C4-2B (cell line): ENCODE results near the gene CEP250.

Experiments
- H3K27ac ChIP-seq: fragments of 450-650 bp; 2 replicates; pipeline ENCODE4 v1.5.1; 2017
- ZFX ChIP-seq: fragments of 450-650 bp; IDR thresholded peaks from 2 replicates; pipeline ENCODE4 v1.6.1; 2017
- TF ChIP-seq, protein P1 (sequence below): fragments of 450-650 bp; conservative IDR thresholded peaks from 2 replicates; pipeline ENCODE4 v1.5.1; 2017; ENCODE audit warnings: mild to moderate bottlenecking

CEP250 gene

DNA sequence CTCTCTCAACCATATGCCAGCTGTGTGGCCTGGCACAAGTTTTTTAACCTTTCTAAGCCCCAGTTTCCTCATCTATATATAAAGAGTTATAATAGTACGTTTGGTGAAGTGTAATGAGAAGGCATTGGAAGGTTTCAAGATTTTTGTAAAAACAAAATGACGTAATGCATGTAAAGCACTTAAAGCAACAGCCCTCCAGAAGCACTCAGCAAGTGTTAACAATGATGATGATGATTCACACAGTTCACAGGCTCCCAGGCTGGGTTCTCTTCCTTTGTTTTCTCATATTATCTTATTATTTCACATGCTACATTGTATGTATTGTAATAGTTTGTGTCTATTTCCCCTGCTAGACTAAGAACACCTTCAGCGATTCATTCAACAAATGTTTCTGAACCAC, 6.2 kb downstream of the CEP250 start:
- H3K27ac ChIP-seq = no peak overlapping the region
- TF ChIP-seq ZFX = no peak
- TF ChIP-seq, protein P1, sequence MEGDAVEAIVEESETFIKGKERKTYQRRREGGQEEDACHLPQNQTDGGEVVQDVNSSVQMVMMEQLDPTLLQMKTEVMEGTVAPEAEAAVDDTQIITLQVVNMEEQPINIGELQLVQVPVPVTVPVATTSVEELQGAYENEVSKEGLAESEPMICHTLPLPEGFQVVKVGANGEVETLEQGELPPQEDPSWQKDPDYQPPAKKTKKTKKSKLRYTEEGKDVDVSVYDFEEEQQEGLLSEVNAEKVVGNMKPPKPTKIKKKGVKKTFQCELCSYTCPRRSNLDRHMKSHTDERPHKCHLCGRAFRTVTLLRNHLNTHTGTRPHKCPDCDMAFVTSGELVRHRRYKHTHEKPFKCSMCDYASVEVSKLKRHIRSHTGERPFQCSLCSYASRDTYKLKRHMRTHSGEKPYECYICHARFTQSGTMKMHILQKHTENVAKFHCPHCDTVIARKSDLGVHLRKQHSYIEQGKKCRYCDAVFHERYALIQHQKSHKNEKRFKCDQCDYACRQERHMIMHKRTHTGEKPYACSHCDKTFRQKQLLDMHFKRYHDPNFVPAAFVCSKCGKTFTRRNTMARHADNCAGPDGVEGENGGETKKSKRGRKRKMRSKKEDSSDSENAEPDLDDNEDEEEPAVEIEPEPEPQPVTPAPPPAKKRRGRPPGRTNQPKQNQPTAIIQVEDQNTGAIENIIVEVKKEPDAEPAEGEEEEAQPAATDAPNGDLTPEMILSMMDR = no peak

DNA sequence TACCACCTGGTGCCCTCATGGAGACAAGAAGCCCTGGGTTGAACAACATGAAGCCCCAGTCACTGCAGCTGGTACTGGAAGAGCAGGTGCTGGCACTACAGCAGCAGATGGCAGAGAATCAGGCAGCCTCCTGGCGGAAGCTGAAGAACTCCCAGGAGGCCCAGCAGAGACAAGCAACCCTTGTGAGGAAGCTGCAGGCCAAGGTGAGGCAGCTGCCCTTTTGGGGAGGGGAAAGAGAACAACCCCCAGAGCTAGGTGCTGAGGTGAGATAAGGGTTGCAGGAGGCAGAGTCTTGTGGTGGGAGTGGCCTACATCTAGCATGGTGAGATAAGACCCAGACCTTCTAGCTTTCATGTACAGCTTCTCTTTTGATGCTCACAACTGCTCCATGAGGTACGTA, 7.0 kb downstream of the CEP250 start:
- TF ChIP-seq, protein P1 = no peak
- no peak for TF ChIP-seq ZFX
- no peak overlapping the region for H3K27ac ChIP-seq

DNA sequence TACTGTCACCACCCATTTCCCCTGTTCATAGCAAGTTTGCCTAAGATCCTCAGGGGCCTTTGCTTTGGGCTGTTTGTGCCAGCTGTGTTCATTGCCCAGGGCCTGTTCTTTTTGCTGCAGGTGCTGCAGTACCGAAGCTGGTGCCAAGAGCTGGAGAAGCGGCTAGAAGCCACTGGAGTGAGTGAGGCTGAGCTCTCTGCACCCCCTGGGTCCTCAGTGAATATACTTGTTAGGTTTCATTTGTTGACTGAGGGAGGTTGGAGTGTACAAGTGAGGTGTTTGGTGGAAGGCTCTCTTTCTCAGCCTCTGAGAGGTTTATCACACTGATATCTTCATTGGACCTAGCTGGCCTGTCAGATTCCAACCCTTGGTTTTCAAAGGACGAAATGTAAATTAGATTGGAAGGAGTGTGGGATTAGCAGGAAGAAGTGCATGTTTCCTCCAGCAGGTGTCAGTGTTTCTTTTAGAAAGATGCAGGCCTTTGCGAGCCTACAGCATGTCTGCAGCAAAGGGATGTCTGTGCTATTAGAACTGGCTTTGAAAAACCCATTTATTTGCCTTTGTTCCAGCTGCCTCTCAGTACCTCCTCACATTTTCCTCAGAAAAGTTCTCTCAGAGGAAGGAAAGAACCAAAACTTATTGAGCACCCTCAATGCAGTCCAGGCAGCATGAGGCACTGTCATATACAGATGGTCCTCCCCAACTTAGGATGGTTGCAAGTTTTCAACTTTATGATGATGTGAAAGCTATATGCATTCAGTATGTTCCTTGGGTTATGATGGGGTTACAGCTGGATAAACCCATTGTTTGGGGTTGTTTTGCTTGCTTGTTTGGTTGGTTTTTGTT, 8.3 kb downstream of the CEP250 start:
- no peak overlapping the region for H3K27ac ChIP-seq
- TF ChIP-seq ZFX = no peak
- TF ChIP-seq, protein P1 = peak; percentile 90

DNA sequence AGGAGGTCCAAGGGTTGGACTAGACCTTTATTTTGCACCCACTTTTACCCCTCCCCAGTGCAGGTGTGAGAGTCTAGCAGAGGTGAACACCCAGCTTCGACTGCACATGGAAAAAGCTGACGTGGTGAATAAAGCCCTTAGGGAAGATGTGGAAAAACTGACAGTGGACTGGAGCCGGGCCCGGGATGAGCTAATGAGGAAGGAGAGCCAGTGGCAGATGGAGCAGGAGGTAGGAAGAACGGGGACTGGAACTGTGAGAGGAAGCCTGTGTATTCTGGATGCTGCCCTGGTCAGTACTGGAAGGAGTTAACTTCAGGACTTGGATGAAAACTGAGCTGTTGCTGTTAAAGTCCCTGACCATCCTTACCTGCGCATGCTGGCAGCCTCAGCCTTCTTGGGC, 10.6 kb downstream of the CEP250 start:
- H3K27ac ChIP-seq = no peak overlapping the region
- no peak for TF ChIP-seq ZFX
- TF ChIP-seq, protein P1 = no peak

DNA sequence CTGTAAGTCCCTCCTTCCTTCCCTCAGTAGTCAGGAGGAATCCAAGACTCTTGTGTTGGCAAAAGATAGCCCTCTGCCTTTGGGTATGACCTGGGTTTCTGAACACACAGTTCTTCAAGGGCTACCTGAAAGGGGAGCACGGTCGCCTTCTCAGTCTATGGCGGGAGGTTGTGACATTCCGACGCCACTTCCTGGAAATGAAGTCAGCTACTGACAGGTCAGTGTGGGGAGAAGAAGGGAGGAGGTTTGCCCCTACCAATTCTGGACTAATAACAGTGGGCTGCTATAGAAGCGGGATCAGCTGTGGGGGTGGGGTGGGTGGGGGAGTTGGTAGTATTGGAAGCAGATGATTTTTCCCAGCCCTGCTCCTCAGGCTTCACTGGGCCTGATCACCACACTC, 11.5 kb downstream of the CEP250 start:
- peak overlapping the region; percentile 50 for H3K27ac ChIP-seq

DNA sequence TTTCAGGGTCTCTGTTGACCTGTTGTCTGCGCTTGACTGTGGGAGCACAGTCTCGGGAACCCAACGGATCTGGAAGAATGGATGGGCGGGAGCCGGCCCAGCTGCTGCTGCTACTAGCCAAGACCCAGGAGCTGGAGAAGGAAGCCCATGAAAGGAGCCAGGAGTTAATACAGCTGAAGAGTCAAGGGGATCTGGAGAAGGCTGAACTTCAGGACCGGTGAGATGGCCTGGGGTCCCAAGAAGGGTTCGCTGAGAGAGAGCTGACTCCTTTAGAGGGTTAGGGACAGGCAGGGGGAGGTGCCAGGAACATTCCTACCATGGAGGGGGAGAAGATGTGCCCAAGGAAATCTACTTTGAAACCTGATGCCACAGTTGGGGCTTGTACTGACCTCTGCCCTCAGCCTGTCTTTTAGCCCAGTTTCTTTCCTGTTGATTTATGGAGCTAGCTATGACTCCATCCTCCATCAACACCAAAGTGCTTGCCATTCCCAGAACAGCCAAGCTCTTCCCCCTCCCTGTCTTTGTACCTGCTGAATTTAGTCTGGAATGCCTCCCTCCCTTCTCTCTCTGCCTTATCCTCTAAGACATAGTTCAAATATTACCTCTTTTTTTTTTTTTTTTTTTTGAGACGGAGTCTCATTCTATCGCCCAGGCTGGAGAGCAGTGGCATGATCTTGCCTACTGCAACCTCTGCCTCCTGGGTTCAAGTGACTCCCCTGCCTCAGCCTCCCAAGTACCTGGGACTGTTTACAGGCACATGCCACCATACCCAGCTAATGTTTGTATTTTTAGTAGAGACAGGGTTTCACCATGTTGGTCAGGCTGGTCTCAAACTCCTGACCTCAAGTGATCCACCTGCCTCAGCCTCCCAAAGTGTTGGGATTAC, 12.2 kb downstream of the CEP250 start:
- no peak for TF ChIP-seq ZFX
- TF ChIP-seq, protein P1 = no peak
- peak overlapping the region; percentile 50 for H3K27ac ChIP-seq

More for the DNA sequence above, 11.5 kb downstream of the CEP250 start:
- TF ChIP-seq, protein P1 = no peak
- TF ChIP-seq ZFX = no peak
